Measurements from ENCODE around the gene SYTL3.

- TF ChIP-seq SP1 (IDR thresholded peaks at IDR 0.05): no peak
- no peak for TF ChIP-seq BHLHE40 (IDR thresholded peaks at IDR 0.05; ENCODE audit: borderline replicate concordance)
- TF ChIP-seq TARDBP (IDR thresholded peaks at IDR 0.05): no peak
- no peak for TF ChIP-seq FOXM1 (IDR thresholded peaks at IDR 0.05; ENCODE audit: borderline replicate concordance)
- no peak for TF ChIP-seq ZNF384 (IDR thresholded peaks at IDR 0.05)
- no peak for TF ChIP-seq SUZ12 (IDR thresholded peaks at IDR 0.05)
- TF ChIP-seq ELF4 (IDR thresholded peaks at IDR 0.05): no peak
- TF ChIP-seq FOXA1 (IDR thresholded peaks at IDR 0.05): no peak
- TF ChIP-seq ARNT (IDR thresholded peaks at IDR 0.05): no peak
Observed at GRCh38 chr6:158783167-158783450, 133.3 kb downstream of the SYTL3 start.

Measured in HEK293T (cell line).